Mucosa of rectum (tissue), 2 donors: ENCODE results near the gene PHYKPL.

ENCODE experiments used
- H3K27ac ChIP-seq, 2 donors: one replicate each; pipeline ENCODE4 v1.7.0; 2013; ENCODE audit warnings: inconsistent platforms in 2 of 2, low read depth in 2 of 2, low read length in 2 of 2
- H3K27me3 ChIP-seq, 2 donors: one replicate each; pipeline ENCODE4 v1.7.0; 2013; ENCODE audit warnings: low read length in 2 of 2; ENCODE audit not compliant: control insufficient read depth in 2 of 2, insufficient read depth in 2 of 2
- H3K36me3 ChIP-seq, 2 donors: one replicate each; pipeline ENCODE4 v1.7.0; 2013; ENCODE audit warnings: low read length in 2 of 2; ENCODE audit not compliant: control insufficient read depth in 2 of 2, insufficient read depth in 2 of 2
- H3K4me1 ChIP-seq, 2 donors: one replicate each; pipeline ENCODE4 v1.7.0; 2013; ENCODE audit warnings: low read length in 2 of 2, mild to moderate bottlenecking in 1 of 2; ENCODE audit not compliant: control insufficient read depth in 2 of 2, insufficient read depth in 2 of 2
- H3K4me3 ChIP-seq, 2 donors: one replicate each; pipeline ENCODE4 v1.7.0; 2013; ENCODE audit warnings: low read length in 2 of 2
- H3K9ac ChIP-seq, 2 donors: one replicate each; pipeline ENCODE4 v1.7.0; 2013; ENCODE audit warnings: low read length in 2 of 2, low read depth in 1 of 2, mild to moderate bottlenecking in 1 of 2
- H3K9me3 ChIP-seq, 2 donors: one replicate each; pipeline ENCODE4 v1.7.0; 2013; ENCODE audit warnings: low read length in 2 of 2; ENCODE audit not compliant: control insufficient read depth in 2 of 2
- donor health status: healthy.
- donor health status: Normal muscosa, but diverticular disease.

PHYKPL gene

GRCh38 chr5:178210073-178210535 is 22.5 kb downstream of the PHYKPL start:
- H3K36me3 ChIP-seq, result peaks cover 79 to 88% of the 10 kb centered on the region in 2 donors
- peak overlapping the region; percentile 95 to 98 for H3K27ac ChIP-seq
- no peak overlapping the region for H3K4me3 ChIP-seq
- no peaks in the 10 kb centered on the region for H3K9me3 ChIP-seq
- peaks cover 80 to 91% of the 10 kb centered on the region in 2 donors for H3K4me1 ChIP-seq
- no peaks in the 10 kb centered on the region for H3K27me3 ChIP-seq
- peak overlapping the region in 1 of 2 donors; percentile 56 for H3K9ac ChIP-seq

GRCh38 chr5:178209334-178210072 is 23.1 kb downstream of the PHYKPL start:
- Histone ChIP-seq H3K9me3 (no peaks in the 10 kb centered on the region), H3K9ac (peak overlapping the region in 1 of 2 donors; percentile 56), H3K27me3 (no peaks in the 10 kb centered on the region), H3K27ac (peak overlapping the region; percentile 95 to 98), H3K36me3 (peaks cover 73 to 82% of the 10 kb centered on the region in 2 donors), H3K4me3 (no peak overlapping the region), H3K4me1 (peaks cover 74 to 85% of the 10 kb centered on the region in 2 donors)

GRCh38 chr5:178208540-178209227 is 23.9 kb downstream of the PHYKPL start:
- Histone ChIP-seq H3K9ac (peak overlapping the region; percentile 20 to 56), H3K27me3 (no peaks in the 10 kb centered on the region), H3K4me1 (peaks cover 69 to 80% of the 10 kb centered on the region in 2 donors), H3K27ac (peak overlapping the region; percentile 95 to 98), H3K9me3 (no peaks in the 10 kb centered on the region), H3K4me3 (peak overlapping the region in 1 of 2 donors; percentile 37), H3K36me3 (peaks cover 65 to 74% of the 10 kb centered on the region in 2 donors)

GRCh38 chr5:178207917-178208280 is 24.7 kb downstream of the PHYKPL start:
- H3K9me3 ChIP-seq, result no peaks in the 10 kb centered on the region
- H3K27me3 ChIP-seq, result no peaks in the 10 kb centered on the region
- H3K27ac ChIP-seq, result peak overlapping the region; percentile 95 to 98
- H3K4me3 ChIP-seq, result peak overlapping the region; percentile 2 to 98
- H3K9ac ChIP-seq, result peak overlapping the region; percentile 74 to 98
- H3K4me1 ChIP-seq, result peaks cover 62 to 72% of the 10 kb centered on the region in 2 donors
- H3K36me3 ChIP-seq, result peaks cover 59 to 67% of the 10 kb centered on the region in 2 donors

- peak overlapping the region; percentile 95 to 98 for H3K27ac ChIP-seq
- H3K9me3 ChIP-seq, result no peaks in the 10 kb centered on the region
- H3K27me3 ChIP-seq, result no peaks in the 10 kb centered on the region
- peak overlapping the region; percentile 33 to 98 for H3K4me3 ChIP-seq
- peaks cover 57 to 67% of the 10 kb centered on the region in 2 donors for H3K4me1 ChIP-seq
- H3K36me3 ChIP-seq, result peaks cover 54 to 61% of the 10 kb centered on the region in 2 donors
- H3K9ac ChIP-seq, result peak overlapping the region; percentile 74 to 98
These were observed 25.3 kb downstream of the PHYKPL start for GRCh38 chr5:178207183-178207916.

DNA sequence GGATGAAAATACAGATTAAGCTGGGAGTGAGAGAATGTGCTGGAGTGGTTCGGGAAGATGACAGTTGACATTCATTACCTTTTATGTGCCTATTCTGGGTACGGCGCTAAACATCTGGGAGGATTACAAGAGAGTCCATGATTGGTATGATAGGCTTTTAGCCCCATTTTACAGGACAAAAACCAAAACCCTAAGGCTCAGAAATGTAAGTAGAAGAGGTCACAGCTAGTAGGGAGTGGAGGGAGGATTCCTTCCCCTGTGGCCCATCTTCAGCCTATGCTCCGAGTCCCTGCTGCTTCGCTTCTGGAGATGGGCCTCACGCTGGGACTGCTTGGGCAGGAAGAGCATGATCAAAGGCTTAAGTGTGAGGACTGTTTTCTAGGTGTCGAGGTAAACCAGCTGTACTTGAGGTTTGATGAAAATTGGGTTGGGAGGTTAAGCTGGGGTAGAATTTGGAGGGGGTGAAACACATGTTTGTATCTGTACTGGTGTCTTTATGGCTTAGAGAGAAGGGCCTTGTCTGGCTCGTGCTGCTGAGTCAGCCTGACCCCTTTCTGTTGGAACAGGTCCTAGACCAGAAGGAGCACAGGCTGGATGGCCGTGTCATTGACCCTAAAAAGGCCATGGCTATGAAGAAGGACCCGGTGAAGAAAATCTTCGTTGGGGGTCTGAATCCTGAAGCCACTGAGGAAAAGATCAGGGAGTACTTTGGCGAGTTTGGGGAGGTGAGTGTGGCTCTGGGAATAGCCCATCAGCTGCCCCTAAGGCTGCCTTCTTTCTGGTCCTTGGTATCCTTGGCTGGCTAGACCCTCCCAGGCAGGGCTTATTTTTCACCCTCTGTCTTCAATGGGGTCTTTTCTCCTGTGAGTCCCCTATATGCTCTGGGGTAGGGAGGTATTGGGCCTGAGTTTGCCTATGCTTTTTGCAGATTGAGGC is 26.2 kb downstream of the PHYKPL start:
- Histone ChIP-seq H3K36me3 (peaks cover 44 to 52% of the 10 kb centered on the region in 2 donors), H3K27me3 (no peaks in the 10 kb centered on the region), H3K4me1 (peaks cover 58 to 65% of the 10 kb centered on the region in 2 donors), H3K9me3 (no peaks in the 10 kb centered on the region), H3K4me3 (peak overlapping the region; percentile 93 to 98), H3K27ac (peak overlapping the region; percentile 95 to 98), H3K9ac (peak overlapping the region; percentile 98)

- Histone ChIP-seq H3K27ac (peak overlapping the region; percentile 95 to 98), H3K36me3 (peaks cover 40 to 45% of the 10 kb centered on the region in 2 donors), H3K4me3 (peak overlapping the region; percentile 93 to 98), H3K27me3 (no peaks in the 10 kb centered on the region), H3K4me1 (peaks cover 55 to 59% of the 10 kb centered on the region in 2 donors), H3K9me3 (no peaks in the 10 kb centered on the region), H3K9ac (peak overlapping the region; percentile 98)
These were observed 26.9 kb downstream of the PHYKPL start for GRCh38 chr5:178205749-178206047.

- H3K4me1 ChIP-seq, result peaks cover 53% of the 10 kb centered on the region in 2 donors
- H3K9me3 ChIP-seq, result no peaks in the 10 kb centered on the region
- H3K4me3 ChIP-seq, result peak overlapping the region; percentile 93 to 98
- H3K9ac ChIP-seq, result peak overlapping the region; percentile 98
- H3K27me3 ChIP-seq, result no peaks in the 10 kb centered on the region
- H3K27ac ChIP-seq, result peak overlapping the region; percentile 95 to 98
- H3K36me3 ChIP-seq, result peaks cover 35 to 39% of the 10 kb centered on the region in 2 donors
These were observed 27.5 kb downstream of the PHYKPL start for GRCh38 chr5:178204935-178205748.
